Sigmoid colon (tissue), 4 donors: ENCODE data around the gene CST7.

Experiments used
- EP300 ChIP-seq, 4 donors: sonication (generic); formaldehyde crosslinking; IDR thresholded peaks; one replicate each; pipeline ENCODE4 v1.6.1; 2017; ENCODE audit warnings: antibody characterized with exemption in 4 of 4
- POLR2AphosphoS5 ChIP-seq, 4 donors: sonication (generic); formaldehyde crosslinking; IDR thresholded peaks; one replicate each; pipeline ENCODE4 v1.6.1; 2017; ENCODE audit warnings: antibody characterized with exemption in 4 of 4
- TF ChIP-seq, protein P1 (sequence below), 4 experiments: fragments of 450-650 bp in 3 of 4; fragments of 200-600 bp in 1 of 4; IDR thresholded peaks; one replicate each; pipeline ENCODE4 v1.5.1; 2016 to 2019; ENCODE audit warnings: antibody characterized with exemption in 4 of 4, mild to moderate bottlenecking in 3 of 4, moderate library complexity in 2 of 4

DNA sequence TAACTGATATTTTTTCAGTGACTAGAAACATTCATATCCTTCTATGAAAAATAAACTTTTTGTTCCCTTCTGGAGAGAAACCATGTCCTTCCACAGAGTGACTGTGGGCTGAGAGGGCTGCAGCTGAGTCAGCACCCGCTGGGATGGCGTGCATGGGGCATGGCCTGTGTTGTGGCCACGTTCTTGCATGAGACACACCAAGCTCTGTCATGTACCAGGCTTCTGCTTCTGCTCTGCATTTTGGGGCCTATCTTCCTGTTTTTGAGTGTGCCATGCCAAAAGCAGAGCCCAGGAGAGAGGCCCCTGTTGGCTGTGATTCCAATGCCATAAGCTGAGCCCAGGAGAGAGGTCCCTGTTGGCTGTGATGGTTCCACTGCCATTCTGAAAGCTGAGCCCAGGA lies 32.7 kb downstream of the CST7 start:
- TF ChIP-seq, protein P1, sequence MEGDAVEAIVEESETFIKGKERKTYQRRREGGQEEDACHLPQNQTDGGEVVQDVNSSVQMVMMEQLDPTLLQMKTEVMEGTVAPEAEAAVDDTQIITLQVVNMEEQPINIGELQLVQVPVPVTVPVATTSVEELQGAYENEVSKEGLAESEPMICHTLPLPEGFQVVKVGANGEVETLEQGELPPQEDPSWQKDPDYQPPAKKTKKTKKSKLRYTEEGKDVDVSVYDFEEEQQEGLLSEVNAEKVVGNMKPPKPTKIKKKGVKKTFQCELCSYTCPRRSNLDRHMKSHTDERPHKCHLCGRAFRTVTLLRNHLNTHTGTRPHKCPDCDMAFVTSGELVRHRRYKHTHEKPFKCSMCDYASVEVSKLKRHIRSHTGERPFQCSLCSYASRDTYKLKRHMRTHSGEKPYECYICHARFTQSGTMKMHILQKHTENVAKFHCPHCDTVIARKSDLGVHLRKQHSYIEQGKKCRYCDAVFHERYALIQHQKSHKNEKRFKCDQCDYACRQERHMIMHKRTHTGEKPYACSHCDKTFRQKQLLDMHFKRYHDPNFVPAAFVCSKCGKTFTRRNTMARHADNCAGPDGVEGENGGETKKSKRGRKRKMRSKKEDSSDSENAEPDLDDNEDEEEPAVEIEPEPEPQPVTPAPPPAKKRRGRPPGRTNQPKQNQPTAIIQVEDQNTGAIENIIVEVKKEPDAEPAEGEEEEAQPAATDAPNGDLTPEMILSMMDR (IDR thresholded peaks at IDR 0.05), result no peak
- TF ChIP-seq POLR2AphosphoS5 (IDR thresholded peaks at IDR 0.05), result peak in 1 of 4 donors; percentile 12
- no peak for TF ChIP-seq EP300 (IDR thresholded peaks at IDR 0.05)
